GM23338 (cell line): ENCODE results near the gene KRTAP19-8. TPM values are rescaled to one million over a fixed set of nuclear protein-coding genes. Genes with fewer than 3 reads are reported as not detected.

Experiments
- ATAC-seq: fragments of 200-7000 bp; cut with Tn5 transposase; 3 replicates; pipeline ENCODE4 v1.9.1; 2020
- DNase-seq: peaks from one replicate; pipeline ENCODE4 v3.0.0-alpha.2; 2015; ENCODE audit warnings: low spot score
- H2AFZ ChIP-seq: fragments of 200-600 bp; sonication (generic); 2 replicates; pipeline ENCODE4 v1.8.0; 2016; ENCODE audit warnings: antibody characterized with exemption, mild to moderate bottlenecking, moderate library complexity
- H3F3A ChIP-seq: fragments of 200-600 bp; sonication (generic); replicated peaks from 2 replicates; pipeline ENCODE4 v1.8.0; 2017; ENCODE audit warnings: antibody characterized with exemption, mixed run types, low read depth
- H3K27ac ChIP-seq: fragments of 200-600 bp; sonication (generic); 2 replicates; pipeline ENCODE4 v1.6.1; 2016; ENCODE audit warnings: low read depth
- H3K27me3 ChIP-seq: fragments of 200-600 bp; sonication (generic); 2 replicates; pipeline ENCODE4 v1.8.0; 2016; ENCODE audit warnings: mild to moderate bottlenecking, mixed run types, moderate library complexity; ENCODE audit not compliant: insufficient read depth
- H3K36me3 ChIP-seq: fragments of 200-600 bp; sonication (generic); 2 replicates; pipeline ENCODE4 v1.8.0; 2016; ENCODE audit warnings: mild to moderate bottlenecking; ENCODE audit not compliant: insufficient read depth
- H3K4me1 ChIP-seq: fragments of 200-600 bp; sonication (generic); 2 replicates; pipeline ENCODE4 v1.8.0; 2016; ENCODE audit warnings: mild to moderate bottlenecking, moderate library complexity; ENCODE audit not compliant: insufficient read depth
- H3K4me2 ChIP-seq: fragments of 200-600 bp; sonication (generic); 2 replicates; pipeline ENCODE4 v1.7.1; 2017; ENCODE audit warnings: mixed run types
- H3K4me3 ChIP-seq: fragments of 200-600 bp; sonication (generic); 2 replicates; pipeline ENCODE4 v1.6.1; 2016; ENCODE audit warnings: mixed run types
- H3K79me2 ChIP-seq: fragments of 200-600 bp; sonication (generic); replicated peaks from 2 replicates; pipeline ENCODE4 v1.8.0; 2017; ENCODE audit warnings: mild to moderate bottlenecking; ENCODE audit not compliant: insufficient read depth
- H3K9me2 ChIP-seq: fragments of 200-600 bp; sonication (generic); 2 replicates; pipeline ENCODE4 v1.8.0; 2017; ENCODE audit not compliant: insufficient read depth
- H4K20me1 ChIP-seq: fragments of 200-600 bp; sonication (generic); replicated peaks from 2 replicates; pipeline ENCODE4 v1.8.0; 2017; ENCODE audit warnings: mild to moderate bottlenecking; ENCODE audit not compliant: insufficient read depth
- H3K27ac Mint-ChIP-seq: 2 replicates; pipeline ENCODE4 v1.8.0; 2020; ENCODE audit warnings: inconsistent platforms, mild to moderate bottlenecking, moderate library complexity, mixed read lengths
- H3K27me3 Mint-ChIP-seq: 3 replicates; pipeline ENCODE4 v1.8.0; 2022; ENCODE audit warnings: low read depth, mild to moderate bottlenecking, moderate library complexity, mixed read lengths, inconsistent platforms; ENCODE audit not compliant: insufficient read depth, poor library complexity
- H3K36me3 Mint-ChIP-seq: 3 replicates; pipeline ENCODE4 v1.8.0; 2021; ENCODE audit warnings: low read depth, mild to moderate bottlenecking, inconsistent platforms, moderate library complexity, mixed read lengths
- H3K4me1 Mint-ChIP-seq: 3 replicates; pipeline ENCODE4 v1.8.0; 2020; ENCODE audit warnings: mild to moderate bottlenecking, inconsistent platforms, mixed read lengths
- H3K4me3 Mint-ChIP-seq: 3 replicates; pipeline ENCODE4 v1.8.0; 2021; ENCODE audit warnings: moderate library complexity, mild to moderate bottlenecking, inconsistent platforms, mixed read lengths
- H3K9me3 Mint-ChIP-seq: 3 replicates; pipeline ENCODE4 v1.8.0; 2020; ENCODE audit warnings: moderate library complexity, mild to moderate bottlenecking, inconsistent platforms, mixed read lengths
- CREB1 ChIP-seq: fragments of 250-450 bp; sonication (Bioruptor Pico); IDR thresholded peaks from 2 replicates; pipeline ENCODE4 v1.5.0; 2020; ENCODE audit warnings: low read depth, mild to moderate bottlenecking, moderate library complexity
- EZH2 ChIP-seq: fragments of 200-600 bp; sonication (generic); IDR thresholded peaks from one replicate; pipeline ENCODE4 v1.8.0; 2017; ENCODE audit warnings: antibody characterized with exemption, mild to moderate bottlenecking, low read depth; ENCODE audit not compliant: unreplicated experiment
- EZH2phosphoT487 ChIP-seq: fragments of 200-600 bp; sonication (generic); IDR thresholded peaks from one replicate; pipeline ENCODE4 v1.8.1; 2018; ENCODE audit warnings: antibody characterized with exemption; ENCODE audit not compliant: unreplicated experiment
- JUNB ChIP-seq: IDR thresholded peaks from one replicate; pipeline ENCODE4 v1.6.1; 2016; ENCODE audit warnings: antibody characterized with exemption; ENCODE audit not compliant: unreplicated experiment
- NANOG ChIP-seq: IDR thresholded peaks from 2 replicates; pipeline ENCODE4 v1.6.1; 2016; ENCODE audit warnings: antibody characterized with exemption, borderline replicate concordance
- POLR2AphosphoS5 ChIP-seq: IDR thresholded peaks from 2 replicates; pipeline ENCODE4 v1.6.1; 2016; ENCODE audit warnings: antibody characterized with exemption, low read depth
- STAT1 ChIP-seq: IDR thresholded peaks from one replicate; pipeline ENCODE4 v1.6.1; 2016; ENCODE audit warnings: antibody characterized with exemption; ENCODE audit not compliant: unreplicated experiment
- ZNF331 ChIP-seq: fragments of 250-450 bp; sonication (Bioruptor Pico); IDR thresholded peaks from 2 replicates; pipeline ENCODE4 v1.5.0; 2020; ENCODE audit warnings: low read depth, mild to moderate bottlenecking, moderate library complexity
- polyA plus RNA-seq: library from polyadenylated mRNA; unstranded; fragments of >200 nt; fragmentation: Nextera tagmentation; extraction: Ambion mirVana; gene quantifications from 2 replicates; pipeline ENCODE4 v1.2.1, GENCODE V29; 2016
- total RNA-seq: library from RNA; depleted of rRNA; stranded (reverse); fragments of >200 nt; shearing (Covaris generic); gene quantifications from 2 replicates; pipeline ENCODE4 v1.2.3, GENCODE V29; 2014
- TF ChIP-seq, protein P1 (sequence below), 2 experiments: fragments of 200-600 bp in 1 of 2; sonication (generic) in 1 of 2; conservative IDR thresholded peaks; 2 replicates each; pipeline versions ENCODE4 v1.5.1 to v1.6.1; 2016 to 2017; ENCODE audit warnings: antibody characterized with exemption in 2 of 2, low read depth in 2 of 2, mild to moderate bottlenecking in 2 of 2, moderate library complexity in 1 of 2
- TF ChIP-seq, protein P2 (sequence below): fragments of 250-450 bp; sonication (Bioruptor Pico); IDR thresholded peaks from 2 replicates; pipeline ENCODE4 v1.5.0; 2020; ENCODE audit warnings: mild to moderate bottlenecking, moderate library complexity
- TF ChIP-seq, protein P3 (sequence below): IDR thresholded peaks from one replicate; pipeline ENCODE4 v1.6.1; 2018; ENCODE audit warnings: antibody characterized with exemption; ENCODE audit not compliant: unreplicated experiment
- TF ChIP-seq, protein P4 (sequence below): IDR thresholded peaks from 2 replicates; pipeline ENCODE4 v1.6.1; 2016; ENCODE audit warnings: antibody characterized with exemption

The KRTAP19-8 gene
- total and polyA plus RNA-seq, 2 experiments from 2014 or later = not detected

DNA sequence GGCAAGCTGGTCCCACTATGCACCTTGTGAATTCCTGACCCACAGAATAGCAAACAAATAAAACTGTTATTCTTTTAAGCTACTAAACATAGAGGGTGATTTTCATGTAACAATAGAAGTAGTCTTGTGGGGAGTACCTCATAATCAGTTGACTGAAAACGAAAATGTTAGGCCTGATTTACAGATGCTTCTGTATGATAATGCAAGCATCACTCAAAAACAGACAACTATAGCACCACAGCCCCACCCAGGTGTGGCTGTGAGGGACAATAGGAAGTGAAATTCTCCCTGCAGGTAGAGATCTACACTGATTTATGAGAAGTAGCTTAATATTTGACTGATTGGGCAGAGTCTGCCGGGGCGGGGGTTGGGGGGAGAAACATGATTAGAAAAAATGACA, 26.5 kb upstream of the KRTAP19-8 start:
- Histone ChIP-seq H3F3A (no peaks in the 10 kb centered on the region), H3K36me3 (no peaks in the 10 kb centered on the region), H3K27ac (no peak overlapping the region), H3K9me2 (no peaks in the 10 kb centered on the region), H3K4me1 (no peaks in the 10 kb centered on the region), H3K27me3 (no peaks in the 10 kb centered on the region), H2AFZ (no peak overlapping the region), H3K4me2 (no peak overlapping the region), H4K20me1 (no peaks in the 10 kb centered on the region), H3K4me3 (no peak overlapping the region), H3K79me2 (no peaks in the 10 kb centered on the region)
- TF ChIP-seq, protein P1, sequence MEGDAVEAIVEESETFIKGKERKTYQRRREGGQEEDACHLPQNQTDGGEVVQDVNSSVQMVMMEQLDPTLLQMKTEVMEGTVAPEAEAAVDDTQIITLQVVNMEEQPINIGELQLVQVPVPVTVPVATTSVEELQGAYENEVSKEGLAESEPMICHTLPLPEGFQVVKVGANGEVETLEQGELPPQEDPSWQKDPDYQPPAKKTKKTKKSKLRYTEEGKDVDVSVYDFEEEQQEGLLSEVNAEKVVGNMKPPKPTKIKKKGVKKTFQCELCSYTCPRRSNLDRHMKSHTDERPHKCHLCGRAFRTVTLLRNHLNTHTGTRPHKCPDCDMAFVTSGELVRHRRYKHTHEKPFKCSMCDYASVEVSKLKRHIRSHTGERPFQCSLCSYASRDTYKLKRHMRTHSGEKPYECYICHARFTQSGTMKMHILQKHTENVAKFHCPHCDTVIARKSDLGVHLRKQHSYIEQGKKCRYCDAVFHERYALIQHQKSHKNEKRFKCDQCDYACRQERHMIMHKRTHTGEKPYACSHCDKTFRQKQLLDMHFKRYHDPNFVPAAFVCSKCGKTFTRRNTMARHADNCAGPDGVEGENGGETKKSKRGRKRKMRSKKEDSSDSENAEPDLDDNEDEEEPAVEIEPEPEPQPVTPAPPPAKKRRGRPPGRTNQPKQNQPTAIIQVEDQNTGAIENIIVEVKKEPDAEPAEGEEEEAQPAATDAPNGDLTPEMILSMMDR (conservative IDR thresholded peaks at IDR 0.05; ENCODE audit: low read depth in 2 of 2) = no peak
- TF ChIP-seq JUNB (no peak), NANOG (no peak), ZNF331 (CRISPR knock-in tag) (no peak), STAT1 (no peak), EZH2 (no peak), POLR2AphosphoS5 (no peak), EZH2phosphoT487 (no peak), CREB1 (CRISPR knock-in tag) (no peak)
- TF ChIP-seq, protein P2, sequence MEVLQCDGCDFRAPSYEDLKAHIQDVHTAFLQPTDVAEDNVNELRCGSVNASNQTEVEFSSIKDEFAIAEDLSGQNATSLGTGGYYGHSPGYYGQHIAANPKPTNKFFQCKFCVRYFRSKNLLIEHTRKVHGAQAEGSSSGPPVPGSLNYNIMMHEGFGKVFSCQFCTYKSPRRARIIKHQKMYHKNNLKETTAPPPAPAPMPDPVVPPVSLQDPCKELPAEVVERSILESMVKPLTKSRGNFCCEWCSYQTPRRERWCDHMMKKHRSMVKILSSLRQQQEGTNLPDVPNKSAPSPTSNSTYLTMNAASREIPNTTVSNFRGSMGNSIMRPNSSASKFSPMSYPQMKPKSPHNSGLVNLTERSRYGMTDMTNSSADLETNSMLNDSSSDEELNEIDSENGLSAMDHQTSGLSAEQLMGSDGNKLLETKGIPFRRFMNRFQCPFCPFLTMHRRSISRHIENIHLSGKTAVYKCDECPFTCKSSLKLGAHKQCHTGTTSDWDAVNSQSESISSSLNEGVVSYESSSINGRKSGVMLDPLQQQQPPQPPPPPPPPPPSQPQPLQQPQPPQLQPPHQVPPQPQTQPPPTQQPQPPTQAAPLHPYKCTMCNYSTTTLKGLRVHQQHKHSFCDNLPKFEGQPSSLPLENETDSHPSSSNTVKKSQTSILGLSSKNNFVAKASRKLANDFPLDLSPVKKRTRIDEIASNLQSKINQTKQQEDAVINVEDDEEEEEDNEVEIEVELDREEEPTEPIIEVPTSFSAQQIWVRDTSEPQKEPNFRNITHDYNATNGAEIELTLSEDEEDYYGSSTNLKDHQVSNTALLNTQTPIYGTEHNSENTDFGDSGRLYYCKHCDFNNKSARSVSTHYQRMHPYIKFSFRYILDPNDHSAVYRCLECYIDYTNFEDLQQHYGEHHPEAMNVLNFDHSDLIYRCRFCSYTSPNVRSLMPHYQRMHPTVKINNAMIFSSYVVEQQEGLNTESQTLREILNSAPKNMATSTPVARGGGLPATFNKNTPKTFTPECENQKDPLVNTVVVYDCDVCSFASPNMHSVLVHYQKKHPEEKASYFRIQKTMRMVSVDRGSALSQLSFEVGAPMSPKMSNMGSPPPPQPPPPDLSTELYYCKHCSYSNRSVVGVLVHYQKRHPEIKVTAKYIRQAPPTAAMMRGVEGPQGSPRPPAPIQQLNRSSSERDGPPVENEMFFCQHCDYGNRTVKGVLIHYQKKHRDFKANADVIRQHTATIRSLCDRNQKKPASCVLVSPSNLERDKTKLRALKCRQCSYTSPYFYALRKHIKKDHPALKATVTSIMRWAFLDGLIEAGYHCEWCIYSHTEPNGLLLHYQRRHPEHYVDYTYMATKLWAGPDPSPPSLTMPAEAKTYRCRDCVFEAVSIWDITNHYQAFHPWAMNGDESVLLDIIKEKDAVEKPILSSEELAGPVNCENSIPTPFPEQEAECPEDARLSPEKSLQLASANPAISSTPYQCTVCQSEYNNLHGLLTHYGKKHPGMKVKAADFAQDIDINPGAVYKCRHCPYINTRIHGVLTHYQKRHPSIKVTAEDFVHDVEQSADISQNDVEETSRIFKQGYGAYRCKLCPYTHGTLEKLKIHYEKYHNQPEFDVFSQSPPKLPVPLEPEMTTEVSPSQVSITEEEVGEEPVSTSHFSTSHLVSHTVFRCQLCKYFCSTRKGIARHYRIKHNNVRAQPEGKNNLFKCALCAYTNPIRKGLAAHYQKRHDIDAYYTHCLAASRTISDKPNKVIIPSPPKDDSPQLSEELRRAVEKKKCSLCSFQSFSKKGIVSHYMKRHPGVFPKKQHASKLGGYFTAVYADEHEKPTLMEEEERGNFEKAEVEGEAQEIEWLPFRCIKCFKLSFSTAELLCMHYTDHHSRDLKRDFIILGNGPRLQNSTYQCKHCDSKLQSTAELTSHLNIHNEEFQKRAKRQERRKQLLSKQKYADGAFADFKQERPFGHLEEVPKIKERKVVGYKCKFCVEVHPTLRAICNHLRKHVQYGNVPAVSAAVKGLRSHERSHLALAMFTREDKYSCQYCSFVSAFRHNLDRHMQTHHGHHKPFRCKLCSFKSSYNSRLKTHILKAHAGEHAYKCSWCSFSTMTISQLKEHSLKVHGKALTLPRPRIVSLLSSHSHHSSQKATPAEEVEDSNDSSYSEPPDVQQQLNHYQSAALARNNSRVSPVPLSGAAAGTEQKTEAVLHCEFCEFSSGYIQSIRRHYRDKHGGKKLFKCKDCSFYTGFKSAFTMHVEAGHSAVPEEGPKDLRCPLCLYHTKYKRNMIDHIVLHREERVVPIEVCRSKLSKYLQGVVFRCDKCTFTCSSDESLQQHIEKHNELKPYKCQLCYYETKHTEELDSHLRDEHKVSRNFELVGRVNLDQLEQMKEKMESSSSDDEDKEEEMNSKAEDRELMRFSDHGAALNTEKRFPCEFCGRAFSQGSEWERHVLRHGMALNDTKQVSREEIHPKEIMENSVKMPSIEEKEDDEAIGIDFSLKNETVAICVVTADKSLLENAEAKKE (CRISPR knock-in tag) = no peak
- TF ChIP-seq, protein P3, sequence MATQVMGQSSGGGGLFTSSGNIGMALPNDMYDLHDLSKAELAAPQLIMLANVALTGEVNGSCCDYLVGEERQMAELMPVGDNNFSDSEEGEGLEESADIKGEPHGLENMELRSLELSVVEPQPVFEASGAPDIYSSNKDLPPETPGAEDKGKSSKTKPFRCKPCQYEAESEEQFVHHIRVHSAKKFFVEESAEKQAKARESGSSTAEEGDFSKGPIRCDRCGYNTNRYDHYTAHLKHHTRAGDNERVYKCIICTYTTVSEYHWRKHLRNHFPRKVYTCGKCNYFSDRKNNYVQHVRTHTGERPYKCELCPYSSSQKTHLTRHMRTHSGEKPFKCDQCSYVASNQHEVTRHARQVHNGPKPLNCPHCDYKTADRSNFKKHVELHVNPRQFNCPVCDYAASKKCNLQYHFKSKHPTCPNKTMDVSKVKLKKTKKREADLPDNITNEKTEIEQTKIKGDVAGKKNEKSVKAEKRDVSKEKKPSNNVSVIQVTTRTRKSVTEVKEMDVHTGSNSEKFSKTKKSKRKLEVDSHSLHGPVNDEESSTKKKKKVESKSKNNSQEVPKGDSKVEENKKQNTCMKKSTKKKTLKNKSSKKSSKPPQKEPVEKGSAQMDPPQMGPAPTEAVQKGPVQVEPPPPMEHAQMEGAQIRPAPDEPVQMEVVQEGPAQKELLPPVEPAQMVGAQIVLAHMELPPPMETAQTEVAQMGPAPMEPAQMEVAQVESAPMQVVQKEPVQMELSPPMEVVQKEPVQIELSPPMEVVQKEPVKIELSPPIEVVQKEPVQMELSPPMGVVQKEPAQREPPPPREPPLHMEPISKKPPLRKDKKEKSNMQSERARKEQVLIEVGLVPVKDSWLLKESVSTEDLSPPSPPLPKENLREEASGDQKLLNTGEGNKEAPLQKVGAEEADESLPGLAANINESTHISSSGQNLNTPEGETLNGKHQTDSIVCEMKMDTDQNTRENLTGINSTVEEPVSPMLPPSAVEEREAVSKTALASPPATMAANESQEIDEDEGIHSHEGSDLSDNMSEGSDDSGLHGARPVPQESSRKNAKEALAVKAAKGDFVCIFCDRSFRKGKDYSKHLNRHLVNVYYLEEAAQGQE = no peak
- TF ChIP-seq, protein P4, sequence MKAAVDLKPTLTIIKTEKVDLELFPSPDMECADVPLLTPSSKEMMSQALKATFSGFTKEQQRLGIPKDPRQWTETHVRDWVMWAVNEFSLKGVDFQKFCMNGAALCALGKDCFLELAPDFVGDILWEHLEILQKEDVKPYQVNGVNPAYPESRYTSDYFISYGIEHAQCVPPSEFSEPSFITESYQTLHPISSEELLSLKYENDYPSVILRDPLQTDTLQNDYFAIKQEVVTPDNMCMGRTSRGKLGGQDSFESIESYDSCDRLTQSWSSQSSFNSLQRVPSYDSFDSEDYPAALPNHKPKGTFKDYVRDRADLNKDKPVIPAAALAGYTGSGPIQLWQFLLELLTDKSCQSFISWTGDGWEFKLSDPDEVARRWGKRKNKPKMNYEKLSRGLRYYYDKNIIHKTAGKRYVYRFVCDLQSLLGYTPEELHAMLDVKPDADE = no peak
- Mint-ChIP-seq H3K27me3 (no peaks in the 10 kb centered on the region), H3K36me3 (no peaks in the 10 kb centered on the region), H3K4me3 (no peak overlapping the region), H3K4me1 (no peaks in the 10 kb centered on the region), H3K27ac (no peak overlapping the region), H3K9me3 (no peaks in the 10 kb centered on the region)
- DNase-seq (no peak), ATAC-seq (no peak)
